GM19099 (cell line): ENCODE measurements around the gene SLC26A1.

ENCODE experiments used
- POLR2A ChIP-seq: IDR thresholded peaks from 3 replicates; pipeline ENCODE4 v1.6.1; 2011; ENCODE audit warnings: low read depth; ENCODE audit not compliant: insufficient read length; ENCODE audit errors: extremely low read depth

Gene SLC26A1

DNA sequence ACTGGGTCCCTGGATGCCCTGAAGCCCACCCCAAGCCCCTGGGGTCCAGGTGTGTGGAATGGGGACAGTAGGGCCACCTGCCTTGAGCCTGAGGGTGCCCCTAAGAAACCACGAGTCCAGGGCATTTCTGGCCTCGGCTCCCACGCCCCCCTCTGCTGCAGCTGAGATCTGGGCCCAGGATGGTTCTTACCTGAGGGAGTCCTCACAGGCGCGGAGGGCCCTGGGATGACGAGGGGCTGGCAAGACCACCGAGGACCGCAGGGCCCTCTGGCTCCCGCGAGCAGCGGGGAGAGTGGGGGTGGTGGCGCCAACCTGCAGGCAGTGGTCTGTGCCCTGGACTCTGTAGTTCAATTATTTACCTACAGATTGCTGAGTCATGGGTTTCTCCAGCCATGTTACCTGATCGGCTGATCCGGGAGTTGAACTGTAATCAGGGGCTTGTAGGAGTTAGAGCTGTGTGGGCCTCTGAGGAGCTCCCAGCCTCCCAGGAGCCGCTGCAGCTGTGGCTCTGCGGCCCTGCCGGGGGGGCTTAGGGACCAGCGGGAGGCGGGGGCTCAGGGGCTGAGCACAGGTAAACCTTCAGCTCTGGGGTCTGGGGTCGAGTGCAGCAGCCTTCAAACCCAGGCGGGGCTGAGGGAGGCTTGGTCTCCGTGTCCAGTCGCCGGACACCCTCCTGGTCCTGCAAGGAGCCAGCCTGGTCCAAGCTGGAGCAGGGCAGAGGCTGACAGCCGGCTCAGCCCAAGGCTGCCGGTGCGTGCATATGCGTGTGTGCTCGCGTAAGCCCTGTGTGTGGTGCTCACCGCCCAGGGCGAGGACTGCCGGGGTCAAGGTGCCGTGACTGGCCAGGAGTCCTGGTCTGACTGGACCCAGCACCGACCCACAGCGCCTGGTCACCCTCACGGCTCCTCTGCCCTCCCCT lies at the start of gene SLC26A1:
SLC26A1 (minus strand) TSS at position 294 of the 919 bp plus-strand sequence. CDS start 1,701 bp downstream, outside the sequence.
- TF ChIP-seq POLR2A = no peak

GRCh38 chr4:1042352-1043055 lies 49.3 kb upstream of the SLC26A1 start:
- TF ChIP-seq POLR2A = no peak

DNA sequence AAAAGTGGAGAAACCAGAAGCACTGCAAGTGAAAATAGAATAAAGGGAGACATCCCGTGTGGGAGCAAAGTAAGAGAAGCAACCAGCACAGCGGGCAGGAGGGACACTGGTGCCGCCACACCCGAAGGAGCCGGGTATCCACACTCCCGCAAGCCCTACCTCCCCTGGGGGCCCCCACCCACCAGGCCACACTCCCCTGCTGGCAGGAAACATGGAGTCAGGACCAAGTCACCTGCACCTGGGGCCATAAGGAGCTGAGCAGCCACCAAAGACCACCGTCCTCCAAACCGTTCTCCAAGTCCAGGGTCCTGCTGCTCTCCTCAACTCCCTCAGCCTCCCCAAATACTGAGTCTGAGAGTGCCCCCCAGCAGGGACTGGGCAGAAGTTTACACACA lies 48.7 kb upstream of the SLC26A1 start:
- no peak for TF ChIP-seq POLR2A

GRCh38 chr4:1041147-1041935 lies 48.1 kb upstream of the SLC26A1 start:
- TF ChIP-seq POLR2A = no peak

DNA sequence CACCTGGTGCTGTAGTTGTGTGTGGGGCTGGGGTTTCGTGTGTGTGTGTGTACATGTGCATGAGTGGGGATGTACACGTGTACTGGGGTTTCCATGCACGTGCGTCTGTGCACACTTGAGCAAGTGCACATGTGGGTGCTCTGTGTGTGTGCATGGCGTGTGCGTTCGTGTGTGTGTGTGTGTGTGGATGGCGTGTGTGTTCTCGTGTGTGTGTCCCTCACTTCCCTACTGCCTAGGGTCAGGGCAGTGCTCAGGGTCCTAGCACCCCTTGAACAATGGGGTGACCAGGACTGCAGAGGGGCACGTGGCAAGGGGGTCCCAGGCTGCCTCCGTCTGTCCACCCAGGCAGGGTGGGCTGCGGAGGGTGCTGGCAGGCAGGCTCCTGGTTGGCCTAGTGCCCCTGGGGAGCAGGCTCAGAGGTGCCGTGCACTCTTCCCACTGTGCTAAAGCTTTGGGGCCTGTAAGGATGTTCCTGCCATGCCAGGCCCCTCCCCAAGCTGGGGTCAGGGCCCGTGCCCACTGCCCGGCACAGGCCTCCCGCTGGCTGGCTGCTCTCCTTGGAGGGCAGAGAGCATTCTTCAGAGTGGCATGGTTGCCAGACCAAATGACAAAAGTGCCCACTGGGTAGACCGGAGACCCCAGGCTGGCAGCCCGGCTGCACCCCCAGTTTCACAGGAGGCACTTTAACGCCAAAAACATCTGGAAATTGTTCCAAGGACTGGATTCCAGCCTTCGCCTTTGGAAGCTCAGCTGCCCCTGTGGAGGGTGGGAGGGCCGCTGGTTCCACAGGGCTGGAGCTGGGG lies 47.3 kb upstream of the SLC26A1 start:
- TF ChIP-seq POLR2A = no peak

DNA sequence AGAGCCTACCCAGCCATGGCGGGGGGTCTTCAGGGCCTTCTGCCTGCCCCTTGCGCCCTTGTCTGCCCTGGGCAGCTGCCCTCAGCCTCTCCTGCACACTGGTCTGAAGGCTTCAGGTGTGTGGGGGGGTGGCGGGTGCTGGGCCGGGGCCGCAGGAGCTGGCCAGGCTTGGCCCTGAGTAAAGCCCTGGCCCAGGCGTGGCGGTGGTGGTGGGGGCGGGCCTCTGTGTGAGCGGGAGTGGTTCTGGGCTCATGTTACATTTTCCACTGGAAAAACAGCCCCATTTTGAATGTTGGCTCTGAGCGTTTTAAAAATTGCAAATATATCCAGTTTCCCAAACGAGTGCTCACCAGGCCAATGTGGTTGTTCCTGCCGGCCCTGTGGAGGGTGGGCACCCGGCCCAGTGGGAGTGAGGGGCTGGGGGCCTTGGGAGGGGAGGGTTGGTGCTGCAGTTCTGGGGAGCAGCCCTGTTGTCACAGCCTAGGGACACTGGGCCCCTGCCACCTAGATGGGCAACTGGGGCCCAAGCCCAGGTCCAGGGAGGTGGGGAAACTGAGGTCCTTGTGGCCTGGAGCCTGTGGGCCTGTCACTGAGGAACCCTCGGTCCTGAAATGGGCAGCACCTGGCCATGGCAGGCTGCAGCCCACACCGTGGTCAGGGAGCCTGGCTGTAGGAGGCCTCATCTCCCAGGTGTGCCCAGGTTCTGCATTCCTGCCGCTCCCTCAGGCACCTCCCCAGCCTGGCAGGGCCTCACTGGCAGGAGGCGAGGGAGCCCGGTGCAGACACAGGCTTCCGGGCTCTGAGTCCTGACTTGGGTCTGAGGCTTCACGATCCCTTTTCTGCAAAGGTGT lies 46.5 kb upstream of the SLC26A1 start:
- TF ChIP-seq POLR2A = no peak

DNA sequence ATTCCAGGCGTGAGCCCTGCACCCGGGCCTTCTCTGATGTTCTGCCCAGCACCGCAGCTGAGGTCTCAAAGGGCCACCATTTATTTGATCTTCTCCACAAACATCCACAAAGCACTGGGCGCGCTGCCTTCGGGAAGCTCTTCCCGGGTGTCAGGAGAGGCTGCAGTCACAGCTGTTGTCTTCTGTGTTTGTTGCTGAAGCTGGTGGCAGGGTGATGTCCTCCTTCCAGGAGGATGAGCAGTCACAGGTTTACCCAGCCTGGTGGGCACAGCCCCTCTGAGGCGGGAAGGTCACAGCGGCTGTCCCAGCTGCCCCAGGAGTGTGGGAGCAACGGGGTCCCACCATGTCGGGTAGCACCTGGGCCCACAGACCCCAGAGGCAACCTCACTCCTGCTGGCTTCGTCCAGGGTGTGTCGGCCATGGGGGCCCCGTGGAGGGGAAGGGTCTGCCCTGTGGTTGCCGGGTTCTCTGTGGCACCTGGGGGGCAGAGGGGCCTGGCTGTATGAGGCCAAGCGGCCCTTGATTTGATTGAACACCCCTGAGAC lies 45.8 kb upstream of the SLC26A1 start:
- no peak for TF ChIP-seq POLR2A

GRCh38 chr4:1036976-1037810 lies 44.0 kb upstream of the SLC26A1 start:
- no peak for TF ChIP-seq POLR2A

GRCh38 chr4:1036095-1036494 lies 42.9 kb upstream of the SLC26A1 start:
- TF ChIP-seq POLR2A = no peak

DNA sequence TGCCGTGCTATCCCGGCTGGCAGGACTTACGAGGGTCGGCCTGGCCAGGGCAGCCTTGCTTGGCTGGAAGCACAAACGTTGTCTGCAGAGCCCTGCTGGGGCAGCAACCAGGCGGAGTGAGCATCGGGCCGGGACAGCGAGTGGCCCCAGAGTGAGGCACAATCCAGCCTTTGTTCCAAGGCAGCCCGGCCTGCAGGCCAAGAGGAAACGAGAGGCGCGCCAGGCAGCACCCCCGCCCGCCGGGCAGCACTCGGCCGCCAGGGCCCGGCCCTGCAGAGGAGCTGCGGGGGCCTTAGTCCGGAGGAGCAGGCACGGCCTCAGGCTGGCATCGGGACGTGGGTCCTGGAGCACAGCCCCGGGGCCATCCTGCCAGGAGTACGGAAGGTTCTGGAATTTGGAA lies 42.3 kb upstream of the SLC26A1 start:
- no peak for TF ChIP-seq POLR2A

GRCh38 chr4:1033840-1034551 lies 40.8 kb upstream of the SLC26A1 start:
- TF ChIP-seq POLR2A = no peak

DNA sequence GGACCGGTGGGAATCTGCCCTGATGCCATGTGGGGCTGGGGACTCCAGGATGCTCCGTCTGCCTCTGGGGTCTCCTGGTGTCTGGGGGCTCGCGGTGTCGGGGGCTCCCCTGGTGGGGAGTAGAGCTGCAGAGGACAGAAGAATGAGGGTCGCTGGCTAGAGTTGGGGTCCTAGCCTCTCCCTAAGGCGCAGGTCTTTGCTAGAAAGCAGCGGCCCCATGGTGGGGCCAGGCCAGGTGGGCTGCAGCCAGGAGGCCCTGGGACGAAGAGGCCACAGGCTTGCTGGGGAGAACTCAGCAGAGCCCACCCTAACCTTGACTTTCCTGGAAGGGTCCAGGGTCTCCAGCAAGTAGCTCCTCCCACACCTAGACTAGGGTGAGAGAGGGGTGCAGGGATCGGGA lies 39.7 kb upstream of the SLC26A1 start:
- TF ChIP-seq POLR2A = no peak
